Activated CD8-positive, alpha-beta memory T cell treated with anti-CD3 and anti-CD28 coated beads for 4 hours (primary cell): ENCODE data around the gene ARHGAP15.

Experiments used
- DNase-seq, 2 donors: peaks; one replicate each; pipeline ENCODE4 v3.0.0-alpha.2; 2020; ENCODE audit warnings: low read depth in 2 of 2

ARHGAP15 gene

DNA sequence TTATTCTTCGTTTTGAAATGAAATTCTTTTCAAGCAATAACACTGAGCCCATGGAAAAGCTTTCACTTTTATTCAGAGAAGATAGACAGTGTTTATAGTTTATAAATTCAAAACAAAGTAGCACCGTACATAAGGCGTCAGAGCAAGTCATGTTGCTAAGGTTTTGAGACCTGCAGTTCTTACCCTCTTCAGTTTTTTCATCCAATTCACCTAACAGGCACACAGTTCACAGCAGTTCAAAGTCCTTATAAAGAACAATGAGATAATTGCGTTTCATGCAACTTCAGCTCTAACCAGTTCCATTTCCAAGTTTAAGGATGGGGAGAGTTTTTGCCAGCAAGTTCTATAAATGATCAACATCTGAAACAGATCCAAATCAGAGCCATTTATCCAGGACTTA is 96.7 kb downstream of the ARHGAP15 start:
- no peak for DNase-seq

DNA sequence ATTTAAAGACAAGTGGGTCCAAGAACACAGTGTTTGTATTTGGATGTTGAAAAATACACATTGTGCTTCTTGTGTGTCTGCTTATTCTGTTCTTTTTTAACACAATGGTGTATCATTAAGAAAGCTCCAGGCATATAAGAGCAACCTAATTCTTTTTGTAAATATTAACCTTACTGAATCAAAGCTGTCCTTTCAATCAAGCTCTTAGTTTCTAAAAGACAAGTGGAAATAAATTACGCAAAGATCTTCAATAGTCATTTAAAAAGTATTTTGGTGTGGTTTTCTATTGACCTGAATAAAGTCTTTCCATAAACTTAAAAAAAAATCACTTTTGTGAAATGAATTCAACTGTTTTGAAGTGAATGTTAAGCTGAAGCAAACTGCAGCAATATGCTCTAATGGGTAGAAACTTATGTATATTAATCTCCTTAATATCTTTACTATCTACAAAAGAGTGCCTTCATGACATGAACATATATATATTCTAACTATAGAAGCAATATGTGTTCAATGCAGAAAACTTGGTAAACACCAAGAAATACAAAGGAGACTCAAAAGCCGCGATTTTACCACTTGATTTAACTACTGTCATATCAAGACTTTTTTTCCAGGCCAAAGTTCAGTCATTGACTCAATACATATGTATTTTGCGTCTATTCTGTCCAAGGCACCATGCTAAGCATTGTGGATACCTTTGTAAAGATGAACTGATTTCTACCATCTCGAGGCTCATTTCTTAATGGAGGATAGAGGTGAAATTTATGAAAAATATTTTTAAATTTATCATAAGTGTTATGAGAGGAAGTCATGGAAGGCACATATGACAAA is 97.7 kb downstream of the ARHGAP15 start:
- no peak for DNase-seq

DNA sequence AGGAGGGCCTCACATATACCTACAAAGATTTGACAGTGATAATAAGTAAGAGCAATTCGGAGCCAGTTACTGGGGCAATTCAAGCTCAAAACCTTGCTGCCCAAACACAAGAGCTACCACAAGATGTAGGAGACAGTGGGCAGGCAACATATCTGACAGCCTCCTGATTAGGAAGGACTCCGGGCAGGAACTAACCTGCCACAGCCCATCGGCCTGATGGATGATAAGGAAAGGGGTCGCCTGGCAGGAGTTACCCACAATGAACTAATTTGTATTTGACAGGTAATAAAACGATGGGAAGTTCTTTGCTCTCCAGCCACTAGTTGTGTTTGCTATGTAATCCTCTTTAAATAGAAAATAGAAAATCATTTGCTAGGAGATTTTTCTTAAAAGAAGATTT is 100.2 kb downstream of the ARHGAP15 start:
- DNase-seq: no peak

DNA sequence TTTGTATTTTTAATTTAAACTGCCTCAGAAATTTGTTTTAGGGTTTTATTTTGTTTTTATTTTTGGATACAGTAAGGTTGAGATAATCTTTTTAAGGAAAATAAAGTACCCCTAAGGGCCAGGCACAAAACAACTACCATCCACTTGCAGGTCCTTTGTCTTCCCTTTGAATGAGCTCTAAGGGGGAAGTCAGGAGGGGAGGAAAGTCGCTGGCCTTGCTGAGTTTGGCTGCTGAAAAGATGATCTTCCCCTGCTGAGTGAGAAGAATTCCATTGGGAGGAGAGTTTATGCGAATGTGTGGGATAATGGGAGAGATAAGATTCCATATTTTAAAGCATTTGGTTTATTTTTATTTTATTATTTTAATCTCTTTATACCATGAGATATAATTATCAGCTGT is 100.7 kb downstream of the ARHGAP15 start:
- no peak for DNase-seq

DNA sequence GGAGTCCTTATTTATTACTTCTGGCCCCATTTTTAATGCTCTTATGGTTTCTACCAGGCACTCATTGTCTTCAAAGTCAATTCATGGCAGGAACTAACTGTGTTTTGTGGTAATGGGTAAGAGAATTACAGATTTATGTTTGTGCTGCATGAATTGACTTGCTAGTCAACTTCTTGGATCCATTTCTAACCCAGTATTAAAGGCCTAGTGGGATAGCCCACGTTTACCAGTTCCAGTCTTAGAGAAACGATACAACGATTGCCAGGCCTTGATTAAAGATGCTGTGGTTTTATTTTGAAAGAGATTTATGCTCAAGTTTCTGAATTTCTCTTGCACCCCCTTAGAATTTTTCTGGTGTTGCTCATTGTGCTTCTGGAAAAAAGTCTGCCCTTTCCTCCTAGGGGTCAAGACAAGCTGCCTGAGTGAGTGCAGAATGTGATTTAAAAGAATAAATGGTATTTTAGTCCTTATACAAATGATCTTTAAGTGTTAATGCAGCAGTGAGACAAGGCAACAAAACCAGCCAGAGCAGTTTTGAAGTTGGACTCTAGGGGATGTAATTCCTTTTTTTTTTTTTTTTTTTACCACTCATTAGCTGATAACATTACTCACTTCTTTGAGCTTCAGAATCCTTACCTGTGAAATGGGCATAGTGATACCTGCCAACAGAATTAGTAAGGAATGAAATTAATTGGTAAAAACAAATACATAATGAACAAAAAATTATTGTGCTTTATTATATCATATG is 101.5 kb downstream of the ARHGAP15 start:
- DNase-seq: no peak

DNA sequence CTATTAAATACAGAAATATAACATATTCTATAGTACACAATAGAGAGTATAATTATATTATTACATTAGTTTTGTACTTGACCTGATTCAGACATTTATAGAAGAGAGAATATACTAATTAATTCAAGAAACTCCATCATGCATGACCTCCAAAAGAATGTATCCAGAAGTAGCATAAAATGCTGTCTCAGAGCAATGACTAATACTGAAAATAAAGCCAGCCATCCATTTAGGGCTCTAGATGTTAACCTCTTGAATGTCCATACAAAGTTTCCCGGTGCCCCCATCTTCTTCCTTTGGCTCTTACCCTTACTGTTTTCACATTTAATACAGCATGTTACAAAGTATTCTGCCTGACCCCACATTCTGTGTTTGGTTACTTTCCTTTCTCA is 102.0 kb downstream of the ARHGAP15 start:
- DNase-seq: no peak

DNA sequence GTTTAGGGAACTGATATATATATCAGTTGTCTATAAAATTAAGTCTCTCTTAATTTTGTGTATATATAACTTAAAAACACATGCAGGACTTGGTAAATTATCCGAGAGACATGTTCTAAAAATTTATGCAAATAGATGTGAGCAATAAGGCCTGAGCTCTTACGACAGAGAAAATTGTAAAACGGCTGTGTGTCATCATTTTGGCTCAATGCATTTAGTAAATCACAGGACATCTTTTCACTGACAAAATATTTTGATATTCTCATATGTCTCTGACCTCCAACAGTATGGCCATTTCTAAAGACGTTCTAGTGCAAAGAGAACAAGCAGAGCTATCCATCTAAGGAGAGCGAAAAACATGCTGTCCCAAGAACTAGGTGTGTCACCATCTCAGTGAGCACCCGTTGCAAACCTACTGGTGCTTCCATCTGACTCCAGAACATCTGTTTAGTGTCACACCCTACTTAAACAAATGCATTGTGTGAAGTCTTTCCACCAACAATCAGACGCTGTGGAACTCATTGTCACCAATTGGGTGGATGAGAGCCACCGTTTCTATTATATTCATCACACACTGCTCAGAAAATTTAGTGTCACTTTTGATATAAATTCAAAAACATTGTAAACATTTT is 108.0 kb downstream of the ARHGAP15 start:
- DNase-seq: no peak

DNA sequence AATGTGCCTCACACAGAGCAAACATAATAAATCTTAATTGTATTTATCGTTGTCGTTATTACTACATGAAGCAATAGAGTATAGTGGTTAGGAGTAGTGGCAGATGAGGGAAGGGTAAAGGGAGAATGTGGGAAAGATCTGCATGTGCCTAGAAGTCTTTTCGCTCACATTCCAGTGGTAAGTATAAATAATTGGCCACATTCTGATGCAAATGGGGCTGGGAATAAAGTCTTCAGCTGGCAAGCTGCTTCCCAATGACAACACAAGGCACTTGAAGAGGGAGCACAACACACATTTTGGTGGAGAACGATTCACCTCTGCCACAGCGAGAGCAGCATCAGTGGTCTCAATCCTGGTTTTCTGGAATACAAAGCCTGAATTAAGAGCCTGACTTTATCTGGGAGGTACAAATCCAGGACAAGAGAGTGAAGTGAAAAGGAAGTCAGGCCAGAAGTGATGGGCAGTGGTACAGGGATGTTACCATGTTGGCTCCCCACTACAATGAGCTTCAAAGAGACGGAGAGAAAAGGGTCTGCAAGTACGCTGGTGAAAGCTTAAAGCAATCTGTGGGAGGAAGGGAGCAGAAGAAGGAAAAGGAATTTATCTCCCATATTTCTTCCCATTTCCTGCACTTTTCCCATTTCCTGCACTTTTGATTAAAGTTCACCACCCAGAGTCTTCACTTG is 112.3 kb downstream of the ARHGAP15 start:
- no peak for DNase-seq

DNA sequence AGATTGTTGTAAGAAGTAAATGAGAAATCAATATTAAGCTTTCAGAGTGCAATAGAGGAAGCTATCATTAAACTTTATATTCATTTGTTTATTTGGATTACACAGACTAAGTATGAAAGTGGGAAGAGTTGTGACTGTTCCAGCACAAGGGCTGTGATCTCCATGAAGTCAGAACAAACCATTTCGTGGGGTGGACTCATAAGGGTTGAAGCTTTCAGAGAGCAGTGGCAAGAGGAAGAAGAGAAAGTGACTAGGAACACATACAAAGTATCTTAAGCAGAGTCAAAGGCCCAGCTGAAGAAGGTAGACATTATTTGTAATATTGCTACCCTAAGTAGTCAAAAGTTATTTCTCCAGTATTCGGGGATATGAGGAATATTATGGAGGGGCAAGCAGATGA is 117.0 kb downstream of the ARHGAP15 start:
- no peak for DNase-seq

DNA sequence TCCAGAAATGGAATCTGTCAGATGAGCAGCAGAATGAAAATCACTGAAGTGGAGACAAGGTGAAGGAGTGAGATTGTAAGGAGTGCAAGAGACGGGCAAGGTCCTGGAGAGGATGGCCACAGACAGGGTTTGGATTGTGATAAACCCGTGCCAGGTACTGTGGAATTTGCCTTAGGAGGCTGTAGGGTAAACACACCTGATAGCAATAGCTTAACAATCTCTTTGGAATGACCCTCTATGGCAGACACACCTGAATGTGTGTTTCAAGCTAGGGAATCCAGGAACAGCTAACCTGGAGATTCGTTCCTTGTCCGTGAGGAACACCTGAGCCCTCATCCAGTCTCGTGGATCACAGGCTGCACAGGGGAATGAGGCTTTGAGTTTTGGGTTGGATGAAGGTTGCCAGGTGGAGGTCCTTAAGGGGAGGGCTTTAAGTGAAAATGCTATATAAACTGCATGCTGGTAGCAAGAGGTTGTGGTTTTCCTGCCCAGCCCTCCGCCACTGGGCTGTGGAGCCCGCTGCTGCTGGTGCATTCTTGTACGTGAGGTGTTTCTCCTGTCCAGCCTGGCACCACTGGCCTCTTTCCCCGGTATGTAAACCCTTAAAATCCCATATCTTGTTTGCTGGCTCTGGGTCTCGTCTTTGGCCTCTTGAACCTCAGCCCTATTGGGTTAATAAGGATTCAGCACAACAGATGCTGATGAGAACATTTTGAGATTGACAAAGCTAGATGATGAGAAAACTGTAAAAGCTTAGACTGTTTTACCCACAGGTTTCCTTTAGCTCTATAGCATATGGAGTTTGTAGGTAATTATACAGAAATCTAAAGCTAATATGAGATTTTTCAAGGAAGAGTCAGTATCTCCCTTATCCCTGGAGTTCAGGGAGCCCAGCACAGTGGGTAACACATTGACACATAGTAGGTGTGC is 117.9 kb downstream of the ARHGAP15 start:
- no peak for DNase-seq

DNA sequence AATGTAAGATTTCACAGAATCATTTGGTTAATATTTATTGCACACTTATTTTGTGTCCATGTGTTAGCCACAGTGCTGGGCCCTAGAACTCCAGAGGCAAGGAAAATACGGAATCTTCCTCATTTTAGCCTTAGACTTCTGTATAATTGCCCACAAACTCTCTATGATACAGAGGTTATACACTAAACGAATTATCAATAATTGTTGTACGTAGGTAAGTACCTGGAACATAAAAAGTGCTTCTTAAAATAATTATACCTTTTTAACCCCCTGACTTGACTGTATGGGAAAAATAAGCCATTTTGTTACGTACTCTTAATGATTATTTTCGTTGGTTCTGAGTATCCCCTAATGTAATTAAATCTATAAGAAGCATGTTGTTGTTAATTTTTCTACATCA is 119.4 kb downstream of the ARHGAP15 start:
- no peak for DNase-seq

DNA sequence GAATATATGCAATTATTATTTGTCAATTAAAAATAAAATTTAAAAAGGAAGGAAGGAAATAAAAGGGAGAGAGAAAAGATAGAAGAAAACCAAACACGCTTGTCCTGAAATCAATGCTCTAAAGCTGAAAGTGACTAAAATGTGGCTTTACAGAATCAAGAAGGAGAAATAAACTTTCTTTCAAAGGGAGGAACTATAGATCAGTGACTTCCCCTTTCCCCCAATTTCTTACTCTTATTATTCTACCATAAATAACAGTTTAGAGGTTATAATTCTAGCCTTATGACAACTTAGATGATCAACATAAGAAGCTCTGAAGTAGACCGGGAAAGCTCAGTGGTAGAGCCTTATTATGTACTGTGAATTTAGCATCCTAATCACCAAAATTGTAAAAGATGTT is 122.5 kb downstream of the ARHGAP15 start:
- no peak for DNase-seq

DNA sequence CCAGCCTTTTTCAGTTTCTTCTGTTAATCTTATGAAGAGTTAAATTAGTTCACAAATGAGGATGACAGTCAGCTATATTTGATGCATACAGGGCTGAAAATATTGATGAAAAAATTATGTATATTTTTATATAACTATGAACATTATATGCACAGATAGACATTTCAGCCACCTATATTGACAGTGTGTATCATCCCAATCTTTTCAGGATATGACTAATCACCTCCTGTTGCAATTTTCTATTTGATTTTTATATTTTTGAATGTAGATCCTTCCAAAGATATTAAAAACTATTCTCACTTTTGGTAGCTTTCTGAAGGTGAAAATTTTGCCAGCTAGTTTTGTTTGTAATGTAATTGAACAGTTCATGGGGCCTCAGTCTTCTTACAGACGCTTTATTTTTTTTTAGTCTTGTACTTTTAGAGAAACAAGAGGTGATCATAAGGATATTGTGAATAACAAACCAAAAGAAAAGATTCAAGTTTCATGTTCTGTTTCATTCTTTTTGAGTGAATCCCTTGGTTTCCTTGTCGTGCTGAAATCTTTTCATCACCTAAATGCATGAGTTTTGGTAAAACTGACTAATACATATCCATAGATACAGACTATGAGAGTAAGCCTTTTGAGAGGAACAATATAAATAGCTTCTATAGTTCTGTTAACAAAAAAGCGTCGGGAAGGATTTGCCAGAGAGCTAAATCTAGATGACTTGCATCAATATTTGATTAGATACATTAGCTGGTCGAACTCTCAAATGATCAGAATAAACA is 123.1 kb downstream of the ARHGAP15 start:
- no peak for DNase-seq

DNA sequence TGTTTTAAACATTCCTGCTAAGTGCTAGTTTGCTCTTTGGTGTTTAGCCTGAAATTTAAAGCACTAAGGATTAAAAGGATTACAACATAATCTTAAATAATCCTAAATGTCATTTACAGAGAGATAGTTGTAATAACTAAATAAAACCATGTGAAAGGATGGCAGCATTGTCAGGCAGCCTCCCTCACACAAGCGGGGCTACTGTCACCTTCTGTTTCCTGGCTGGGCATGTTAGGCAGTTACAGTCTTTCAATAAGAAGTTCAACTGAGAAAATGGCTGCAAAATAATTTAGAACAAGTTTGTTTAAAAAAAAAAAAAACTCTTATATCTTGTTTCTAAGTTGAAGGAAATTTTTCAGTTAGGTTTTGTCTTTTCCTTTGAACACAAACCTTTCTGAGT is 124.9 kb downstream of the ARHGAP15 start:
- DNase-seq: no peak

DNA sequence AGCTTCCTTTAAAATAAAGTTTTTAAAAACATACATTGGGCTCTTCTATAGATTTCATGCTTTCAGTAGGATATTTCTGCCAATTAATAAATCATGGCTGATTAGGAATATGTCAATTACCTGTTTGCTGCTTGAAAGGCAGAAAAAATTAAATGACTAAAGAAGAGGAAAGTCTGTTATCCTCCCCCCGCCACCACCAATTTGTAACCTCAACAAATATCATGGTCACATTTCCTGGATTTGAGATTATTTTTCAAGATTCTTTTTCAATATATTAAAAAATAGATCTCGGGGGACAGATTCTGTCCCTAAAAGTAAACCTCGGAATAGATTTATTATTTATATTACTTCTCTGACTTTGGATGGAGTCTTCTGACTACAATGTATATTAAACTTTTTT is 125.9 kb downstream of the ARHGAP15 start:
- DNase-seq: no peak

DNA sequence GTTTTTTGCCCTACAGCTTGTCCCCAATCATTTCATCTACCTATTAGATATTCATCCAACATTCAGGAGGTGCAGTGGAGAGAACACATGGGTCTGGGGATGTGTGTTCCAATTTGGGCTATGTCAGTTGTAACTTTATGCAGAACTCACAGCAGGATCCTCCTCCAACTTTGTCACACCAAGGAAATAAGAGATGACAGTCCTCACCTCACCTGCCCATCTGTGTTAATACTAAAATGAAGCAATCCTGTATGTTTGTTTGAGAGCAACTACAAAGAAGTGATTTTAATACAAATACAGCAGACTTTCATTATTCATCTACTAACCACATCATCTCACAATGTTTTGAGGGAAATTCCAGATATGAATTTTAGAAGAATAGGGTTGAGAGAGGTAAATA is 126.7 kb downstream of the ARHGAP15 start:
- no peak for DNase-seq

DNA sequence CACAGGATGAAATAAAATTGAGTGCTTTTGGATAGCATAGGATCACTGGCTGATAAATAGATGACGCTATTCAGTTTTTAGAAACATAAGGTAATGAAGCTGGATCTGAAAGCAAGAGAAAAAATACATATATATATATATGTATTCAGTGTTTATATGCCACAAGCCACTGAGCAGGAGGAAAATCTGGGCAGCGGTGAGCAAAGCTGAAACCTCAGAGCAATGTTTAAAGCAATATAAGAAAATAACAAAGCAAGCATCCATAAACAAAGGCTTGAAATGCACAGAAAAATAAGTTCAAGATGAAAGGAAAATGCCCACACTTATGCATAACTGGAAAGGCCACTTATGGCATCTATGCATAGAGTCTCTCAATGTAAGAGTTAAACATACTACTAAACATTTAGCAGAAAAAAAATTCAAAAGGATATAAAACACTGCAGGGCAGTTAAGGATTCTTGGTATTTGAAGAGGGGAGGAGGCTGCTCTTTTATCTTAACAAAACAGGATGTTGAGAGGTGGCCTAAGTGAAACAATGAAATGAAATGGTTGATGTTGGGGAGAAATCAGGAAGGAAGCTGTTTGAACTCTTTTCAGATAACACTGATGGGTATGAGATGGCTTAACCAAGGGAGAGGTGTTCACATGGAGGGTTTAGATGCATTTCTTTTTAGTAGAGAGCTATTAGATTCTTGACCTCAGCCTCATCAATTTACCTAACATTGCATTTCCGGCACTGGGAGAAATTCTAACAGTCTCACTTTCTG is 129.1 kb downstream of the ARHGAP15 start:
- no peak for DNase-seq

DNA sequence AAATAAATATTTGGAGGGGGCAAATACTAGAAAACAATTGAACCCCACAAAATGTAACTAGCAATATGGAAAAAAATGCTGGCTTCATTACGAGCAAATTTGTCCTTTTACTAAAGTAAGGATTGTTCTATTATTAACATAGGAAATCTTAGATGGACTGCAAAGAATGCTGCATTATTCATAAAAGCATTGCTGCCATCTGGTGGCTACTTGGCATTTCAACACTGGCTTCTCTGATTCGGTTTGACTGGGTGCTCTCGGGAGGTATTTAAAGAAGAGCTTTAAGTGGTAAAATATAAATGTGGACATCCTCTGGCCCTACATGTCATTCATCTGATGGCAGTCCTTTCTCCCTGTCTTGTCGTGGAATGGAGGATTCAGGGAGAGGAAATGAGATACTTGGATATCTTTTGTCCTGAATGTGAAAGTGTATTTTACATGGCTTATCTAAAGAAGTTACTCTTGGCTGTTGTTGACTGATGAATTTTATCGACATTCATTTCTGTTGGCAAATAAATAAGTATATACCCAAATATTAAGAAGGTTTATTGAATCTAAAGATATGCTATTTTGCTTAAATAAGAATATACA is 130.2 kb downstream of the ARHGAP15 start:
- DNase-seq: peak; percentile 52 to 55

DNA sequence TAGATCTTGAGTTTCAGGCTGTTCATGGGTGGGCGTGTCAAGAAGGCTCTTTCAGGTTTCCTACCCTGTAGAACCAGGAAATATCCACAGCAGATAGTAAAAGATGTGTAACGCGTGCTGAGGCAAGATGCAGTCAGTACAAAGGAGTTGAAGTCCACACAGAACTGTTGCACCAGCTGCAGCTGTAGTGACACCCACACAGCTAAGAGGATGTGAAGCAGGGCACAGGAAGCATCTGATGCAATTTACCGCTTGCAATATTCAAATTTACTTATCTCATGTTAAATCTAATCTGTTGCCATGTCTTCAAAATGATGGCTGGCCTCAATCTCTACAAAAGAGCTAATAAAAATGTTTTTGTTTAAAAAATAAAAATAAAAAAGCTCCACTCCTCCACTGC is 132.8 kb downstream of the ARHGAP15 start:
- peak in 1 of 2 donors; percentile 36 for DNase-seq
